GM21786 (cell line): Measurements from ENCODE around the gene GPR151.

Experiments used
- ATAC-seq: cut with Tn5 transposase; IDR thresholded peaks from one replicate; pipeline ENCODE4 v1.9.1; 2021; ENCODE audit not compliant: unreplicated experiment

Gene GPR151

GRCh38 chr5:146521403-146522106 is 5.6 kb upstream of the GPR151 start:
- ATAC-seq: no peak

GRCh38 chr5:146520731-146521130 is 4.7 kb upstream of the GPR151 start:
- no peak for ATAC-seq

DNA sequence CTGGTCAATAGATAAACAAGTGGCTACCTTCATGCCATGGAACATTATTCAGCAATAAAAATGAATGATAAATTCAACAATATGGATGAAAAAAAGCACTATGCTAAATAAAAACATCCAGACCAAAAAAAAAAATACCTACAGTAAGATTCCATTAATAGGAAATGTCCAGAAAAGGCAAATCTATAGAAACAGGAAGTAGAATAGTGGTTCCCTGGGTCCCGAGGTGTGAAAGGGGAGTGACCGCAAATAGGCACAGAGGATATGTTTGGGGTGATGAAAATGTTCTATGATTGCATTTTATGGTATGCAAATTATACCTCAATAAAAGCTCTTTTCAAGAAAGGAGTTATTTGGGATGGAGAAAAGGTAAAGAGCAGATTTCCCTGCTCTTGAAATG is 3.6 kb upstream of the GPR151 start:
- no peak for ATAC-seq

DNA sequence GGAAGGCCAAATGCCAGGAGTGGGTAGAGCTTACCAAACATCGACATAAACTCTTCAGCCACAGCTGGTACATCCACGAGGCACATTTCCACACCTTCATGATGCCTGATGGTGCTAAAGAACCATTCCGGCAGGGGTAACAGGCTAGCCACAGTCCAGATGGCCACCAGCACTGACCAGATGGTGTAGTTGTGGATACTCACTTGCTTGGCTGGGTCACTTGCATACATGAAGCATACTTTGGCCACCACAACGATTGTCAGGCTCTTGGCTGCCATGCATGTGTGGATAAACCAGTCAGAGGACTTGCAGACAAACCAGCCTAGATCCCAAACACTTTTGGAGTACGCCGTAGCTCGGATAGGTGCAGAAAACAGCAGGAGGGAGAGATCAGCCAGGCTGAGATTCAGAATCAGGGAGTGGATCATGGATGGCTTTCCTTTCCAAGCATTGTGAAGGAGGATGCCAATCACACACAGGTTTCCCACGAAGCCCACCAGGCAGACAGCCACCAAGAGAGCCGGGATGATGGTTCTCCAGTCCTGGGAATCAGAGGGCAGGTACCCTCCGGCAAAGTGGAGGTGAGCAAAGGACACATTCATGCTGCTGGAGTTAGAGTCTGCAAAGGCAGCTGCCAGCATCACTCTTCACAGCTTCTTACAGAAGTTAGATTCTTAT is 378 bp downstream of the GPR151 start:
- ATAC-seq: no peak

- no peak for ATAC-seq
Measured at GRCh38 chr5:146514575-146514974, 1.4 kb downstream of the GPR151 start.

DNA sequence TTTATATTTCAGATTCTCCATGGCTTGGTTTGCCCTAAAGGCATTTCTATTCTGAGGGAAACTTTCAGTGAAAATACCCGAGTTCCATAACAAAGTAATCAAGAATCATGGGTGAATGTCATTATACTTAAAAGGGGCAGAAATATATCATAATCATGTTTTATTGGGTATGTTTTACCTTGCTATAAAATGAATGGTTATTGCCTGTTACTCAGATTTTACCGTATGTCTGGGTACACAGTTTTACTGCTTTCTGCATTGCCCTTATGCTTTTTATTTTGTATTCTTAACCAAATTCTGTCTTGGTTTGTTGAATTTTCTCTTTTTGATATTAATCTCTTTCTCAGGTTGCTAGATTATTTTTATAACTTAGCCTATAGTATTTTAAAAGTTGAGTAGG is 2.5 kb downstream of the GPR151 start:
- ATAC-seq: no peak

GRCh38 chr5:146510559-146511125 is 5.3 kb downstream of the GPR151 start:
- no peak for ATAC-seq

GRCh38 chr5:146507428-146507827 is 8.6 kb downstream of the GPR151 start:
- no peak for ATAC-seq

- ATAC-seq: no peak
Measured at GRCh38 chr5:146499680-146500079, 16.3 kb downstream of the GPR151 start.

- no peak for ATAC-seq
Measured at GRCh38 chr5:146494656-146495055, 21.3 kb downstream of the GPR151 start.

- ATAC-seq: no peak
Measured at GRCh38 chr5:146490089-146490843, 25.7 kb downstream of the GPR151 start.

GRCh38 chr5:146484714-146485391 is 31.1 kb downstream of the GPR151 start:
- no peak for ATAC-seq

- no peak for ATAC-seq
Measured at GRCh38 chr5:146482775-146483174, 33.2 kb downstream of the GPR151 start.

DNA sequence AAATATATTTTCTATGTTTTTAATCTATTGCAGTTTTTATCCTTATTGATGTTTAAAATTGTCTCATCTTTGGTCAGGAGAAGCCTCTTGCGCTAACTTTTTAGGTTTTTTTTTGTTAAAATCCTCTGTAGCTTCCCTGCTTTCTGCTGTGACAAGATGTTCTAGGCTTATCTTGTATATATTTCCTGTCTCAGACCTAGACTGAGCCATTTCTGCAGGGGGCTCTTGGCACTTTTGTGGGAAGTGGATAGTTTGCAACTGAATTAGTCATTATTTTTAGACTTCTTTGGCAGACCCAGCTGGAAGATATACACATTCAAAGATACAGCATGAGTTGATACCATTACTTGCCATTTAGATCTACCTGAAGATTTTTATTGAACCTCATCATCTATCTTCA is 40.1 kb downstream of the GPR151 start:
- ATAC-seq: no peak

GRCh38 chr5:146475190-146475780 is 40.7 kb downstream of the GPR151 start:
- ATAC-seq: no peak

DNA sequence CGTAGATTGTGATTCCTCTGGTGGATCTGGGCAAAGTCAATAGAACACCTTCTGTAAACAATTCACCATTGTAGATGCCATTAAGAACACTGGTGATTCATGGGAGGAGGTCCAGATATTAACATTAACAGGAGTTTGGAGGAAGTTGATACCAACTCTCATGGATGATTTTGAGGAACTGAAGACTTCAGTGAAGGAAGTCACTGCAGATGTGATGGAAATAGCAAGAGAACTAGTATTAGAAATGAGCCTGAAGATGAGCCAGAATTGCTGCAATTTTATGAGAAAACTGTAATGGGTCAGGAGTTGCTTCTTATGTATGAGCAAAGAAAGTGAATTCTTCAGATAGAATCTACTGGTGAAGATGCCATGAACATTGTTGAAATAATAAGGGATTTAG is 41.9 kb downstream of the GPR151 start:
- no peak for ATAC-seq

DNA sequence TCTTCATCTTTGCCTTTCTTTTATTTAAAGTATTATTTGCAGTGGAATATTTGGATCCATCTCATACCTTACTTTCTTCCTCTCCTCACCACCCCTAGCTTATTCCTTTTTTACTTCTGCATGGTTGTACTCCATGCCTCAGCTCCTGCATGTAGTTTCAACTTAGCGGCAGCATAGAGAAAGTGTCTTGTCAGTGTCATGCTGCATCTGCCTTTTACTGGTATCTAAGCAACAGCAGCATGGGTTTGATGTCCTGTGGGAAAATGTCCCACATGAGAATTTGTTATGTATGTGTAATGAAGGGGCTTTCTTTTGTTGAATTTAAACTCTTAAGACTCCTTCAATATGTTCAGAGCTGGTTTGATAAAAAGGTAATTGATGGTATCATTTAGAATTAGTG is 48.2 kb downstream of the GPR151 start:
- no peak for ATAC-seq

DNA sequence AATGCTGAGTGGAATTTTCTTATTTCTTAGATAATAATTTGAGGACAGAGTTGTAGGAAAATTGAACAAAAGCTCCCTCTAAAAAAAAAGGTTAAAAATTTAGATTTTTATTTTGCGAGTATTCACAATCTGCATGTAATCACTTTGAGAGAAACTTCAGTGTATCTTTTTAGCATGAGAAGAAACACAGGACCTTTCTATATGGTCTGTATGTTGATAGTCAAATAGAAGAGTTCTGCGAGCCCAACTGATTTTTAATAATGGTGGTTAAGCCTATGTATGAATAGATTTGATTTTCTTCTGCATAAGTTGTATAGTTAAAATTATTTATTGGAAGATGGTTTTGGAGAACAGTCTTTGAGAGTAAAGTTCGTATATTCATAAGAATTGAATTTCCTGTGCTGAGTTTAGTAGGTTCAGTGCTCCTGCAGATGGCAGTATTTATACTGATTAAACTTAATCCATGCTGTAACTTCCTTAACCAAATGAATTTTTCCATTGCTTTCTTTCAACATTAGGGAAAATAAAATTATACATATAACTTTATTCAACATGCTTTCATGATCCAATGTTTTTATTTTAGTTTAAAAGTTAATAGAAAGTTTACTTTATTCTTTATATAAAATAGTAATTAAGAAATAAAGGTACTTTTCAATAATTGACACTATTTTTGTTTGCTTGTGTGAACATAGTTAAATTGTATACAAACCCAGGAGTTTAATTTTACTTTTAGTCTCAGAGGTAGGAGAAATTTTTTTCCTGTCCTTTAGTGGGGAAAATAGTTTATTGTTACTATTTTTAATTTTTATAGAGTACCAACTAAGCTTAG is 49.3 kb downstream of the GPR151 start:
- no peak for ATAC-seq

GRCh38 chr5:146463446-146463845 is 52.5 kb downstream of the GPR151 start:
- ATAC-seq: no peak
